Breast epithelium (tissue), 4 donors: Measurements from ENCODE around the gene SPIRE2. TPM values are rescaled to one million over a fixed set of nuclear protein-coding genes. Genes with fewer than 3 reads are reported as not detected.

ENCODE experiments used
- DNase-seq, 2 donors: peaks; one replicate each; pipeline ENCODE4 v3.0.0-alpha.2; 2019; ENCODE audit warnings: low spot score in 2 of 2
- H3K27ac ChIP-seq, 2 donors: fragments of 200-600 bp; sonication (generic) in 1 of 2; one replicate each; pipeline ENCODE4 v1.5.1; 2016 to 2019; ENCODE audit warnings: mild to moderate bottlenecking in 1 of 2
- H3K27me3 ChIP-seq, 2 donors: fragments of 200-600 bp; sonication (generic) in 1 of 2; one replicate each; pipeline versions ENCODE4 v1.5.1 to v1.6.0; 2017 to 2019; ENCODE audit warnings: control low read depth in 1 of 2, mild to moderate bottlenecking in 1 of 2
- H3K36me3 ChIP-seq: fragments of 200-600 bp; one replicate; pipeline ENCODE4 v1.5.1; 2019
- H3K4me1 ChIP-seq, 2 donors: fragments of 200-600 bp; sonication (generic); one replicate each; pipeline ENCODE4 v1.5.1; 2016 to 2019; ENCODE audit warnings: control low read depth in 1 of 2
- H3K4me3 ChIP-seq, 3 donors: fragments of 200-600 bp; sonication (generic); 1 replicate in 2 of 3; 2 replicates in 1 of 3; pipeline ENCODE4 v1.5.1; 2016 to 2019; ENCODE audit warnings: mild to moderate bottlenecking in 3 of 3, moderate library complexity in 2 of 3
- H3K9me3 ChIP-seq, 2 donors: fragments of 200-600 bp; sonication (generic) in 1 of 2; one replicate each; pipeline ENCODE4 v1.5.1; 2016 to 2019; ENCODE audit warnings: control low read depth in 1 of 2
- CTCF ChIP-seq, 3 donors: fragments of 450-650 bp; IDR thresholded peaks; one replicate each; pipeline ENCODE4 v1.5.1; 2016 to 2017; ENCODE audit warnings: antibody characterized with exemption in 3 of 3, mild to moderate bottlenecking in 3 of 3, moderate library complexity in 3 of 3
- POLR2A ChIP-seq: fragments of 450-650 bp; IDR thresholded peaks from one replicate; pipeline ENCODE4 v1.6.1; 2016; ENCODE audit warnings: antibody characterized with exemption, mild to moderate bottlenecking, moderate library complexity
- POLR2AphosphoS5 ChIP-seq, 3 donors: sonication (generic); formaldehyde crosslinking; IDR thresholded peaks; one replicate each; pipeline ENCODE4 v1.6.1; 2017; ENCODE audit warnings: antibody characterized with exemption in 3 of 3
- intact Hi-C: fragments of 100-400 bp; cut with DNase I; formaldehyde crosslinking; loops from one replicate; pipeline ENCODE4 v1.15.1; 2023; ENCODE audit warnings: low total_unique reads
- total RNA-seq, 3 donors: library from RNA; depleted of rRNA; stranded (reverse); fragments of >200 nt; gene quantifications; one replicate each; pipeline ENCODE4 v1.1.0, GENCODE V29; 2016

Gene SPIRE2
- total RNA-seq, 3 donors from 2014 or later: 1.3 to 11.1 (median 7.8) TPM

GRCh38 chr16:89853306-89853993, 25.2 kb downstream of the SPIRE2 start:
- Histone ChIP-seq H3K27ac (no peak overlapping the region), H3K4me3 (no peak overlapping the region), H3K36me3 (no peaks in the 10 kb centered on the region), H3K27me3 (no peaks in the 10 kb centered on the region), H3K4me1 (no peaks in the 10 kb centered on the region), H3K9me3 (no peaks in the 10 kb centered on the region)
- intact Hi-C loops: no loop called here
- TF ChIP-seq CTCF (IDR thresholded peaks at IDR 0.05): no peak
- no peak for TF ChIP-seq POLR2AphosphoS5 (IDR thresholded peaks at IDR 0.05)
- TF ChIP-seq POLR2A: no peak
- DNase-seq: no peak

- Histone ChIP-seq H3K27me3 (no peaks in the 10 kb centered on the region), H3K9me3 (no peaks in the 10 kb centered on the region), H3K36me3 (no peaks in the 10 kb centered on the region), H3K27ac (no peak overlapping the region), H3K4me3 (no peak overlapping the region), H3K4me1 (no peaks in the 10 kb centered on the region)
- TF ChIP-seq POLR2A (no peak), POLR2AphosphoS5 (IDR thresholded peaks at IDR 0.05) (no peak), CTCF (IDR thresholded peaks at IDR 0.05) (no peak)
- no peak for DNase-seq
- intact Hi-C loops: no loop called here
Measured at GRCh38 chr16:89855301-89855945, 27.1 kb downstream of the SPIRE2 start.

- Histone ChIP-seq H3K27me3 (no peaks in the 10 kb centered on the region), H3K9me3 (no peaks in the 10 kb centered on the region), H3K4me1 (no peaks in the 10 kb centered on the region), H3K4me3 (no peak overlapping the region), H3K36me3 (no peaks in the 10 kb centered on the region), H3K27ac (no peak overlapping the region)
- no peak for DNase-seq
- intact Hi-C loops: no loop called here
- TF ChIP-seq POLR2A: no peak
- no peak for TF ChIP-seq CTCF (IDR thresholded peaks at IDR 0.05)
- TF ChIP-seq POLR2AphosphoS5 (IDR thresholded peaks at IDR 0.05): no peak
Measured at GRCh38 chr16:89855986-89856385, 27.7 kb downstream of the SPIRE2 start.

GRCh38 chr16:89858973-89859614, 30.8 kb downstream of the SPIRE2 start:
- Histone ChIP-seq H3K27me3 (no peaks in the 10 kb centered on the region), H3K27ac (no peak overlapping the region), H3K4me3 (no peak overlapping the region), H3K9me3 (no peaks in the 10 kb centered on the region), H3K36me3 (no peaks in the 10 kb centered on the region), H3K4me1 (no peaks in the 10 kb centered on the region)
- no peak for TF ChIP-seq POLR2AphosphoS5 (IDR thresholded peaks at IDR 0.05)
- no peak for TF ChIP-seq POLR2A
- no peak for DNase-seq
- intact Hi-C loops: no loop called here

- H3K27ac ChIP-seq: no peak overlapping the region
- H3K9me3 ChIP-seq: no peaks in the 10 kb centered on the region
- H3K27me3 ChIP-seq: no peaks in the 10 kb centered on the region
- TF ChIP-seq POLR2A: no peak
- TF ChIP-seq POLR2AphosphoS5 (IDR thresholded peaks at IDR 0.05): no peak
- no peak for TF ChIP-seq CTCF (IDR thresholded peaks at IDR 0.05)
- no peak overlapping the region for H3K4me3 ChIP-seq
- no peaks in the 10 kb centered on the region for H3K4me1 ChIP-seq
- intact Hi-C loops: loop anchor here (5.0 kb wide), 1 partner anchor 297 kb away; the partner anchor contains the start of gene RPL13
- H3K36me3 ChIP-seq: no peaks in the 10 kb centered on the region
- DNase-seq: no peak
Measured at GRCh38 chr16:89859615-89860007, 31.3 kb downstream of the SPIRE2 start.
